GM12872 (cell line): Measurements from ENCODE around the gene ECI1.

Experiments
- CTCF ChIP-seq: IDR thresholded peaks from 3 replicates; pipeline ENCODE4 v1.5.1; 2011; ENCODE audit warnings: low read depth, mild to moderate bottlenecking, low read length, moderate library complexity; ENCODE audit not compliant: insufficient read depth

Gene ECI1

GRCh38 chr16:2273484-2273883 lies 22.1 kb upstream of the ECI1 start:
- no peak for TF ChIP-seq CTCF

- TF ChIP-seq CTCF = no peak
Observed at GRCh38 chr16:2271848-2272461, 20.6 kb upstream of the ECI1 start.

- no peak for TF ChIP-seq CTCF
Observed at GRCh38 chr16:2270588-2271470, 19.4 kb upstream of the ECI1 start.

- TF ChIP-seq CTCF = no peak
Observed at GRCh38 chr16:2270070-2270462, 18.7 kb upstream of the ECI1 start.

GRCh38 chr16:2267913-2268666 lies 16.7 kb upstream of the ECI1 start, which contains the start of gene RNPS1:
Gene RNPS1, minus strand, starts transcription at chr16:2268126. Its CDS starts 3,483 bp downstream, at chr16:2264643.
- TF ChIP-seq CTCF = no peak

- TF ChIP-seq CTCF = no peak
Observed at GRCh38 chr16:2260250-2260649, 8.9 kb upstream of the ECI1 start.

- no peak for TF ChIP-seq CTCF
Observed at GRCh38 chr16:2257726-2258125, 6.3 kb upstream of the ECI1 start.
